H1 (cell line): Measurements from ENCODE around the gene ZNF829. TPM values are rescaled to one million over a fixed set of nuclear protein-coding genes. Genes with fewer than 3 reads are reported as not detected.

Experiments used
- CTCF ChIA-PET: fragments of 300-600 bp; sonication (Branson Sonifier 250); formaldehyde crosslinking; loops from one replicate; lab custom pipeline; 2021; ENCODE audit not compliant: partially characterized antibody; lab: Charles Lee
- POLR2A ChIA-PET: fragments of 300-600 bp; sonication (Branson Sonifier 250); formaldehyde crosslinking; loops from one replicate; lab custom pipeline; 2021; ENCODE audit warnings: inconsistent platforms; ENCODE audit not compliant: partially characterized antibody; lab: Charles Lee
- DNase-seq, 2 experiments: peaks; one replicate each; pipeline versions ENCODE4 v3.0.0 to v3.0.0-alpha.2; 2010 to 2022; ENCODE audit warnings: low spot score in 2 of 2, low read depth in 1 of 2, mixed read lengths in 1 of 2
- FAIRE-seq: peaks from 2 replicates; lab custom pipeline; 2011; peaks lifted over from hg19 to GRCh38; lab: Jason Lieb, UNC
- H2AFZ ChIP-seq: 2 replicates; pipeline ENCODE4 v1.8.1; 2012; ENCODE audit warnings: low read length, inconsistent platforms
- H2AK5ac ChIP-seq: 2 replicates; pipeline ENCODE4 v1.6.1; 2013; ENCODE audit warnings: low read depth, low read length
- H2BK120ac ChIP-seq: replicated peaks from 2 replicates; pipeline ENCODE3; 2013; ENCODE audit warnings: low read depth, low read length, inconsistent platforms
- H2BK12ac ChIP-seq: 2 replicates; pipeline ENCODE4 v1.6.1; 2013; ENCODE audit warnings: low read depth, low read length
- H2BK15ac ChIP-seq: 2 replicates; pipeline ENCODE4 v1.6.1; 2013; ENCODE audit warnings: low read length
- H2BK20ac ChIP-seq: 2 replicates; pipeline ENCODE4 v1.6.1; 2013; ENCODE audit warnings: low read length
- H2BK5ac ChIP-seq: 2 replicates; pipeline ENCODE4 v1.6.1; 2013; ENCODE audit warnings: low read depth, low read length
- H3K14ac ChIP-seq: 2 replicates; pipeline ENCODE4 v1.6.1; 2013; ENCODE audit warnings: inconsistent platforms; ENCODE audit not compliant: insufficient read length
- H3K18ac ChIP-seq: 2 replicates; pipeline ENCODE4 v1.6.1; 2013; ENCODE audit warnings: low read length; ENCODE audit errors: extremely low read depth
- H3K23ac ChIP-seq: 2 replicates; pipeline ENCODE4 v1.6.1; 2013; ENCODE audit warnings: inconsistent platforms; ENCODE audit not compliant: insufficient read length
- H3K23me2 ChIP-seq: 2 replicates; pipeline ENCODE4 v1.6.1; 2013; ENCODE audit warnings: low read depth, low read length
- H3K27ac ChIP-seq: 2 replicates; pipeline ENCODE4 v1.6.1; 2011; ENCODE audit warnings: low read depth, low read length, inconsistent platforms
- H3K27me3 ChIP-seq, 4 experiments: replicated peaks in 1 of 4; 1 replicate in 1 of 4; 2 replicates in 3 of 4; pipeline versions ENCODE4 v1.6.1 to v1.8.1; 2011 to 2013; ENCODE audit warnings: low read length in 3 of 4, mild to moderate bottlenecking in 3 of 4, inconsistent platforms in 2 of 4, mixed read lengths in 2 of 4, moderate library complexity in 1 of 4; ENCODE audit not compliant: control insufficient read depth in 3 of 4, insufficient read depth in 3 of 4; ENCODE audit errors: extremely low read depth in 1 of 4
- H3K36me3 ChIP-seq, 4 experiments: 2 replicates each; pipeline versions ENCODE4 v1.6.1 to v1.8.1; 2011 to 2013; ENCODE audit warnings: mild to moderate bottlenecking in 4 of 4, low read length in 3 of 4, moderate library complexity in 2 of 4, control low read depth in 1 of 4, inconsistent platforms in 1 of 4; ENCODE audit not compliant: insufficient read depth in 4 of 4, control insufficient read depth in 2 of 4
- H3K4ac ChIP-seq: replicated peaks from 2 replicates; pipeline ENCODE3; 2013; ENCODE audit warnings: low read length, low read depth, mixed read lengths, inconsistent platforms; ENCODE audit not compliant: insufficient read length
- H3K4me1 ChIP-seq, 4 experiments: replicated peaks in 1 of 4; 1 replicate in 1 of 4; 2 replicates in 3 of 4; pipeline versions ENCODE4 v1.6.1 to v1.8.1; 2011 to 2013; ENCODE audit warnings: low read length in 3 of 4, inconsistent platforms in 2 of 4, mixed read lengths in 1 of 4; ENCODE audit not compliant: insufficient read depth in 4 of 4, control insufficient read depth in 3 of 4
- H3K4me2 ChIP-seq, 2 experiments: 2 replicates each; pipeline versions ENCODE4 v1.6.1 to v1.8.1; 2011 to 2013; ENCODE audit warnings: low read depth in 2 of 2, low read length in 2 of 2, control low read depth in 1 of 2, inconsistent platforms in 1 of 2, mild to moderate bottlenecking in 1 of 2; ENCODE audit not compliant: insufficient read depth in 1 of 2
- H3K4me3 ChIP-seq, 4 experiments: fragments of 200-600, 300-600 bp in 1 of 4; sonication (generic), shearing (Covaris generic), sonication (Bioruptor Twin) in 1 of 4; 2 replicates each; pipeline versions ENCODE4 v1.5.1 to v1.8.1; 2011 to 2016; ENCODE audit warnings: low read length in 4 of 4, low read depth in 3 of 4, control low read depth in 2 of 4, inconsistent platforms in 2 of 4, mild to moderate bottlenecking in 2 of 4, mixed read lengths in 1 of 4, moderate library complexity in 1 of 4; ENCODE audit not compliant: insufficient read depth in 2 of 4; ENCODE audit errors: extremely low read depth in 1 of 4
- H3K56ac ChIP-seq: replicated peaks from 2 replicates; pipeline ENCODE3; 2013; ENCODE audit warnings: low read depth, mild to moderate bottlenecking, mixed read lengths, low read length, inconsistent platforms; ENCODE audit not compliant: insufficient read length
- H3K79me1 ChIP-seq: 2 replicates; pipeline ENCODE4 v1.6.1; 2013; ENCODE audit warnings: low read depth, low read length, control low read depth
- H3K79me2 ChIP-seq, 2 experiments: 2 replicates each; pipeline versions ENCODE4 v1.6.1 to v1.8.1; 2012 to 2013; ENCODE audit warnings: low read length in 2 of 2, mild to moderate bottlenecking in 2 of 2, inconsistent platforms in 1 of 2; ENCODE audit not compliant: insufficient read depth in 2 of 2, control insufficient read depth in 1 of 2
- H3K9ac ChIP-seq, 4 experiments: replicated peaks in 1 of 4; 1 replicate in 1 of 4; 2 replicates in 3 of 4; pipeline versions ENCODE4 v1.6.1 to v1.8.1; 2011 to 2013; ENCODE audit warnings: low read depth in 3 of 4, low read length in 3 of 4, control low read depth in 2 of 4, mild to moderate bottlenecking in 2 of 4, moderate library complexity in 2 of 4, inconsistent platforms in 1 of 4; ENCODE audit errors: extremely low read depth in 1 of 4
- H3K9me3 ChIP-seq, 2 experiments: 2 replicates each; pipeline versions ENCODE4 v1.6.1 to v1.8.1; 2012 to 2013; ENCODE audit warnings: mild to moderate bottlenecking in 2 of 2, moderate library complexity in 2 of 2, control low read depth in 1 of 2, inconsistent platforms in 1 of 2, low read depth in 1 of 2, low read length in 1 of 2, mixed read lengths in 1 of 2; ENCODE audit not compliant: insufficient read depth in 2 of 2
- H4K20me1 ChIP-seq, 2 experiments: replicated peaks in 1 of 2; 2 replicates each; pipeline versions ENCODE3 to v1.8.1; 2011 to 2013; ENCODE audit warnings: inconsistent platforms in 2 of 2, low read length in 2 of 2, mild to moderate bottlenecking in 1 of 2; ENCODE audit not compliant: insufficient read depth in 2 of 2, control insufficient read depth in 1 of 2
- H4K5ac ChIP-seq: 2 replicates; pipeline ENCODE4 v1.6.1; 2013; ENCODE audit warnings: low read length, low read depth, mixed read lengths, inconsistent platforms; ENCODE audit not compliant: insufficient read length
- H4K8ac ChIP-seq: 2 replicates; pipeline ENCODE4 v1.8.0; 2013; ENCODE audit warnings: mild to moderate bottlenecking, moderate library complexity, low read length, inconsistent platforms; ENCODE audit not compliant: insufficient read depth; ENCODE audit errors: extremely low read depth
- H4K91ac ChIP-seq: replicated peaks from 2 replicates; pipeline ENCODE3; 2013; ENCODE audit warnings: low read length, mixed read lengths, inconsistent platforms; ENCODE audit not compliant: insufficient read length
- HDAC2 ChIP-seq, 2 experiments: fragments of 300-600 bp in 1 of 2; sonication (generic) in 1 of 2; IDR thresholded peaks; 2 replicates each; pipeline ENCODE4 v1.6.1; 2011 to 2012; ENCODE audit warnings: low read depth in 2 of 2, low read length in 2 of 2, mild to moderate bottlenecking in 2 of 2, moderate library complexity in 2 of 2, borderline replicate concordance in 1 of 2, inconsistent platforms in 1 of 2
- ZNF274 ChIP-seq: IDR thresholded peaks from 2 replicates; pipeline ENCODE4 v1.7.0; 2012; ENCODE audit warnings: low read length, borderline replicate concordance; ENCODE audit errors: extremely low read depth
- WGBS, 2 experiments: shearing (Covaris generic) in 1 of 2; methylation state at CpG; one replicate each; pipeline versions ENCODE4 v1.1.6 to v1.1.7; 2013 to 2015; ENCODE audit warnings: low lambda C conversion rate in 2 of 2, mixed read lengths in 2 of 2, inconsistent platforms in 1 of 2, low coverage in 1 of 2, missing lambda C conversion rate in 1 of 2; ENCODE audit not compliant: insufficient replicate concordance in 2 of 2, insufficient coverage in 1 of 2, insufficient read length in 1 of 2; ENCODE audit errors: extremely low coverage in 1 of 2, missing lambda C conversion rate in 1 of 2; 5-methylcytosine and 5-hydroxymethylcytosine counted together
- polyA plus RNA-seq, 7 experiments: library from polyadenylated mRNA; depleted of rRNA in 3 of 7; stranded (reverse) in 5 of 7; unstranded in 2 of 7; fragments of >200 nt in 5 of 7; fragments of 200-250 nt in 2 of 7; gene quantifications; 1 replicate in 5 of 7; 2 replicates in 1 of 7; 4 replicates in 1 of 7; pipeline versions ENCODE4 v1.2.1 to v1.2.3, GENCODE V29; 2011 to 2013; ENCODE audit warnings: missing spikeins in 2 of 7, mixed read lengths in 2 of 7
- total RNA-seq: library from RNA; stranded (reverse); fragmentation: NEBNext Ultra II Directional; extraction: Animal tissue kit (Norgen Biotek cat#: 25700); gene quantifications from 2 replicates; pipeline ENCODE4 v1.2.1, GENCODE V29; 2021

ZNF829 gene
- total and polyA plus RNA-seq, 2 of the 8 experiments (the other 6 are each of a cell fraction or from before 2014, with no cell fraction given): 1.3 to 3.3 TPM

GRCh38 chr19:36950335-36951119, 34.4 kb upstream of the ZNF829 start:
- peaks cover 45 to 50% of the 10 kb centered on the region in 2 experiments for H3K9me3 ChIP-seq
- H3K4ac ChIP-seq: no peak overlapping the region
- no peak overlapping the region for H4K8ac ChIP-seq
- FAIRE-seq (no peak), DNase-seq (no peak)
- no peak overlapping the region for H2BK15ac ChIP-seq
- no peak overlapping the region for H2AK5ac ChIP-seq
- no peak overlapping the region for H3K4me3 ChIP-seq
- no peak overlapping the region for H3K18ac ChIP-seq
- H2BK12ac ChIP-seq: no peak overlapping the region
- H3K79me1 ChIP-seq: no peaks in the 10 kb centered on the region
- H3K27me3 ChIP-seq: no peaks in the 10 kb centered on the region
- H4K91ac ChIP-seq: no peak overlapping the region
- H3K23me2 ChIP-seq: no peaks in the 10 kb centered on the region
- H3K36me3 ChIP-seq: peaks cover 0 to 12% (median 5%) of the 10 kb centered on the region in 4 experiments; a peak in 3 of 8 replicates
- no peak overlapping the region for H3K23ac ChIP-seq
- H2BK120ac ChIP-seq: no peak overlapping the region
- no peak overlapping the region for H4K5ac ChIP-seq
- no peak overlapping the region for H3K27ac ChIP-seq
- H2AFZ ChIP-seq: no peak overlapping the region
- no peak overlapping the region for H3K4me2 ChIP-seq
- no peaks in the 10 kb centered on the region for H3K4me1 ChIP-seq
- no peaks in the 10 kb centered on the region for H4K20me1 ChIP-seq
- no peak overlapping the region for H3K14ac ChIP-seq
- no peak overlapping the region for H3K9ac ChIP-seq
- H3K56ac ChIP-seq: no peak overlapping the region
- TF ChIP-seq HDAC2 (IDR thresholded peaks at IDR 0.05; ENCODE audit: borderline replicate concordance in 1 of 2, low read depth in 2 of 2, low read length in 2 of 2): no peak
- TF ChIP-seq ZNF274: peak; percentile 74
- ChIA-PET CTCF (no interaction called here), POLR2A (no interaction called here)
- no peak overlapping the region for H2BK5ac ChIP-seq
- H2BK20ac ChIP-seq: no peak overlapping the region
- H3K79me2 ChIP-seq: no peaks in the 10 kb centered on the region
- 87% methylated on average over 5 of the region's 5 CpGs; no CpG with 5 or more reads in 1 of the 2 experiments for WGBS, 2 experiments
